K562 (cell line): ENCODE measurements around the gene GJA9. TPM values are rescaled to one million over a fixed set of nuclear protein-coding genes. Genes with fewer than 3 reads are reported as not detected.

Experiments used
- FOXJ2 ChIP-seq: fragments of 200-800 bp; sonication (Bioruptor generic); IDR thresholded peaks from 2 replicates; pipeline ENCODE4 v1.6.1; 2016; ENCODE audit warnings: missing genetic modification characterization, missing compliant biosample characterization
- GATA2 ChIP-seq: sonication (generic); formaldehyde crosslinking; IDR thresholded peaks from 2 replicates; pipeline ENCODE4 v1.4.0; 2020; ENCODE audit warnings: mild to moderate bottlenecking, missing genetic modification reagents
- HMG20A ChIP-seq: fragments of 450-650 bp; formaldehyde crosslinking; conservative IDR thresholded peaks from 2 replicates; pipeline ENCODE4 v1.4.0; 2020; ENCODE audit warnings: mild to moderate bottlenecking, mixed read lengths
- KDM1A ChIP-seq, 2 experiments: fragments of 450-650 bp; IDR thresholded peaks; 2 replicates each; pipeline ENCODE4 v1.6.1; 2016; ENCODE audit warnings: mild to moderate bottlenecking in 2 of 2
- LARP7 ChIP-seq: fragments of 450-650 bp; IDR thresholded peaks from 2 replicates; pipeline ENCODE4 v1.6.1; 2016
- MCM7 ChIP-seq, 2 experiments: fragments of 450-650 bp; IDR thresholded peaks; 2 replicates each; pipeline ENCODE4 v1.6.1; 2016 to 2018
- NFE2 ChIP-seq: IDR thresholded peaks from 2 replicates; pipeline ENCODE4 v1.6.1; 2014; ENCODE audit warnings: antibody characterized with exemption, low read depth
- SP2 ChIP-seq: IDR thresholded peaks from 2 replicates; pipeline ENCODE4 v1.6.1; 2011; ENCODE audit warnings: mild to moderate bottlenecking, low read depth, low read length, moderate library complexity; ENCODE audit not compliant: poor library complexity, severe bottlenecking; ENCODE audit errors: extremely low read depth
- SREBF2 ChIP-seq: sonication (generic); formaldehyde crosslinking; IDR thresholded peaks from 2 replicates; pipeline ENCODE4 v1.4.0; 2020; ENCODE audit warnings: mild to moderate bottlenecking, missing genetic modification reagents
- XRCC5 ChIP-seq: fragments of 200-400 bp; formaldehyde crosslinking; IDR thresholded peaks from 2 replicates; pipeline ENCODE4 v1.6.1; 2017; ENCODE audit warnings: low read depth, mild to moderate bottlenecking, low read length
- ZFX ChIP-seq: sonication (generic); formaldehyde crosslinking; IDR thresholded peaks from 2 replicates; pipeline ENCODE4 v1.8.0; 2022; ENCODE audit warnings: mild to moderate bottlenecking, missing genetic modification reagents, moderate library complexity
- ZNF431 ChIP-seq: sonication (generic); formaldehyde crosslinking; IDR thresholded peaks from 2 replicates; pipeline ENCODE4 v1.8.0; 2022; ENCODE audit warnings: mild to moderate bottlenecking, missing genetic modification reagents
- ZNF717 ChIP-seq: fragments of 250-450 bp; sonication (Bioruptor Pico); IDR thresholded peaks from 2 replicates; pipeline ENCODE4 v1.5.0; 2021
- ZNF778 ChIP-seq: fragments of 450-650 bp; formaldehyde crosslinking; IDR thresholded peaks from 2 replicates; pipeline ENCODE4 v1.4.0; 2020; ENCODE audit warnings: mild to moderate bottlenecking, moderate library complexity
- ZNF79 ChIP-seq: fragments of 250-450 bp; sonication (Bioruptor Pico); IDR thresholded peaks from 2 replicates; pipeline ENCODE4 v1.4.0; 2020; ENCODE audit warnings: low read depth, mild to moderate bottlenecking, moderate library complexity
- polyA plus RNA-seq, 8 experiments: library from polyadenylated mRNA; depleted of rRNA in 4 of 8; stranded (reverse) in 5 of 8; unstranded in 3 of 8; fragments of >200 nt; fragmentation: Nextera tagmentation in 2 of 8; fragmentation: Illumina TruSeq in 1 of 8; extraction: Ambion mirVana in 2 of 8; extraction: Trizol in 1 of 8; gene quantifications; 2 replicates each; pipeline versions ENCODE4 v1.2.1 to v1.2.3, GENCODE V29; 2011 to 2014; ENCODE audit warnings: inconsistent platforms in 1 of 8, missing spikeins in 1 of 8
- total RNA-seq, 7 experiments: library from RNA; depleted of rRNA in 6 of 7; stranded (reverse); fragments of >200 nt in 6 of 7; fragmentation: Illumina TruSeq in 2 of 7; extraction: Trizol in 2 of 7; gene quantifications; 2 replicates each; pipeline versions ENCODE4 v1.2.1 to v1.2.3, GENCODE V29; 2011 to 2021; ENCODE audit warnings: low replicate concordance in 1 of 7
- TF ChIP-seq, protein P1 (sequence below): fragments of 200-800 bp; sonication (Bioruptor generic); IDR thresholded peaks from 2 replicates; pipeline ENCODE4 v1.6.1; 2016; ENCODE audit warnings: missing genetic modification characterization, missing compliant biosample characterization
- TF ChIP-seq, protein P2 (sequence below): conservative IDR thresholded peaks from 2 replicates; pipeline ENCODE4 v1.6.1; 2011; ENCODE audit warnings: low read depth, mild to moderate bottlenecking, low read length; ENCODE audit not compliant: control insufficient read depth
- TF ChIP-seq, protein P3 (sequence below): fragments of 450-650 bp; IDR thresholded peaks from 2 replicates; pipeline ENCODE4 v1.7.1; 2018; ENCODE audit warnings: mild to moderate bottlenecking, low read depth; ENCODE audit not compliant: partially characterized antibody
- TF ChIP-seq, protein P4 (sequence below): sonication (generic); formaldehyde crosslinking; IDR thresholded peaks from 2 replicates; pipeline ENCODE4 v1.8.1; 2023; ENCODE audit warnings: mild to moderate bottlenecking, missing genetic modification reagents

Gene GJA9
- total and polyA plus RNA-seq, 9 of the 15 experiments (the other 6 are each of a cell fraction or from before 2014, with no cell fraction given), result not detected

DNA sequence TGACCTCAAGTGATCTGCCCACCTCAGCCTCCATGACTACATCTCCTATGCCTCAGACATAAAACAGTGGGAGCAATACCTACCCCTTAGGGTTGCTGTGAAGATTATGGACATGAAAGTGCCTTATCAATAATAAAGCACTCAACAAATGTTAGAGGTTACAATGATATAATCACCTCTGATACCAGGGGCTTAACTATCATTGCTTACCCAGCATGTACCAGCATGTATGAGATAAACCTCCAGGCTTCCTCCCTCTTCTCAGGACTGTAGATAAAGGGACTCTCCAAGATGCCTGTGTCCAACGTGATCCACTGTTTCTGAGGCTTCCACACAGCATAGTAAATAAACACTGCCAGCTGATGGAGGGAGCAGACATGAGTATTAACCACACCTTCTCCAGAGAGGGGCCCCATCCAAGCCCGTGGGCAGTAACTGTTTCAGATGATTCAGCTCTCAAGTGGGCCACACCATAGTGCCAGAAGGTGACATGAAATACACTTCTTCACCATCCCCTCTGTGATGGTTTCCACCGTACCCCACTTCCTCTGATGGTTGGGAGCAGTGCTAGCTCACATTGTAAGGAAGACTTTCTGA is 34.1 kb upstream of the GJA9 start (continued):
- TF ChIP-seq, protein P1, sequence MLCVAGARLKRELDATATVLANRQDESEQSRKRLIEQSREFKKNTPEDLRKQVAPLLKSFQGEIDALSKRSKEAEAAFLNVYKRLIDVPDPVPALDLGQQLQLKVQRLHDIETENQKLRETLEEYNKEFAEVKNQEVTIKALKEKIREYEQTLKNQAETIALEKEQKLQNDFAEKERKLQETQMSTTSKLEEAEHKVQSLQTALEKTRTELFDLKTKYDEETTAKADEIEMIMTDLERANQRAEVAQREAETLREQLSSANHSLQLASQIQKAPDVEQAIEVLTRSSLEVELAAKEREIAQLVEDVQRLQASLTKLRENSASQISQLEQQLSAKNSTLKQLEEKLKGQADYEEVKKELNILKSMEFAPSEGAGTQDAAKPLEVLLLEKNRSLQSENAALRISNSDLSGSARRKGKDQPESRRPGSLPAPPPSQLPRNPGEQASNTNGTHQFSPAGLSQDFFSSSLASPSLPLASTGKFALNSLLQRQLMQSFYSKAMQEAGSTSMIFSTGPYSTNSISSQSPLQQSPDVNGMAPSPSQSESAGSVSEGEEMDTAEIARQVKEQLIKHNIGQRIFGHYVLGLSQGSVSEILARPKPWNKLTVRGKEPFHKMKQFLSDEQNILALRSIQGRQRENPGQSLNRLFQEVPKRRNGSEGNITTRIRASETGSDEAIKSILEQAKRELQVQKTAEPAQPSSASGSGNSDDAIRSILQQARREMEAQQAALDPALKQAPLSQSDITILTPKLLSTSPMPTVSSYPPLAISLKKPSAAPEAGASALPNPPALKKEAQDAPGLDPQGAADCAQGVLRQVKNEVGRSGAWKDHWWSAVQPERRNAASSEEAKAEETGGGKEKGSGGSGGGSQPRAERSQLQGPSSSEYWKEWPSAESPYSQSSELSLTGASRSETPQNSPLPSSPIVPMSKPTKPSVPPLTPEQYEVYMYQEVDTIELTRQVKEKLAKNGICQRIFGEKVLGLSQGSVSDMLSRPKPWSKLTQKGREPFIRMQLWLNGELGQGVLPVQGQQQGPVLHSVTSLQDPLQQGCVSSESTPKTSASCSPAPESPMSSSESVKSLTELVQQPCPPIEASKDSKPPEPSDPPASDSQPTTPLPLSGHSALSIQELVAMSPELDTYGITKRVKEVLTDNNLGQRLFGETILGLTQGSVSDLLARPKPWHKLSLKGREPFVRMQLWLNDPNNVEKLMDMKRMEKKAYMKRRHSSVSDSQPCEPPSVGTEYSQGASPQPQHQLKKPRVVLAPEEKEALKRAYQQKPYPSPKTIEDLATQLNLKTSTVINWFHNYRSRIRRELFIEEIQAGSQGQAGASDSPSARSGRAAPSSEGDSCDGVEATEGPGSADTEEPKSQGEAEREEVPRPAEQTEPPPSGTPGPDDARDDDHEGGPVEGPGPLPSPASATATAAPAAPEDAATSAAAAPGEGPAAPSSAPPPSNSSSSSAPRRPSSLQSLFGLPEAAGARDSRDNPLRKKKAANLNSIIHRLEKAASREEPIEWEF (CRISPR knock-in tag), result peak; percentile 85
- TF ChIP-seq SP2 (no peak), NFE2 (peak; percentile 29), ZNF431 (no peak), FOXJ2 (tag) (peak; percentile 96), GATA2 (peak; percentile 83), MCM7 (IDR thresholded peaks at IDR 0.05) (no peak), ZNF717 (CRISPR knock-in tag) (no peak), LARP7 (no peak), ZFX (0 out of 2 replicates have a peak, but pooled peaks have one; percentile 38), XRCC5 (no peak), HMG20A (CRISPR knock-in tag) (no peak), ZNF778 (CRISPR knock-in tag) (no peak), ZNF79 (CRISPR knock-in tag) (no peak), SREBF2 (no peak), KDM1A (IDR thresholded peaks at IDR 0.05) (peak; percentile 93 to 95)
- TF ChIP-seq, protein P2, sequence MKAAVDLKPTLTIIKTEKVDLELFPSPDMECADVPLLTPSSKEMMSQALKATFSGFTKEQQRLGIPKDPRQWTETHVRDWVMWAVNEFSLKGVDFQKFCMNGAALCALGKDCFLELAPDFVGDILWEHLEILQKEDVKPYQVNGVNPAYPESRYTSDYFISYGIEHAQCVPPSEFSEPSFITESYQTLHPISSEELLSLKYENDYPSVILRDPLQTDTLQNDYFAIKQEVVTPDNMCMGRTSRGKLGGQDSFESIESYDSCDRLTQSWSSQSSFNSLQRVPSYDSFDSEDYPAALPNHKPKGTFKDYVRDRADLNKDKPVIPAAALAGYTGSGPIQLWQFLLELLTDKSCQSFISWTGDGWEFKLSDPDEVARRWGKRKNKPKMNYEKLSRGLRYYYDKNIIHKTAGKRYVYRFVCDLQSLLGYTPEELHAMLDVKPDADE, result no peak
- TF ChIP-seq, protein P3, sequence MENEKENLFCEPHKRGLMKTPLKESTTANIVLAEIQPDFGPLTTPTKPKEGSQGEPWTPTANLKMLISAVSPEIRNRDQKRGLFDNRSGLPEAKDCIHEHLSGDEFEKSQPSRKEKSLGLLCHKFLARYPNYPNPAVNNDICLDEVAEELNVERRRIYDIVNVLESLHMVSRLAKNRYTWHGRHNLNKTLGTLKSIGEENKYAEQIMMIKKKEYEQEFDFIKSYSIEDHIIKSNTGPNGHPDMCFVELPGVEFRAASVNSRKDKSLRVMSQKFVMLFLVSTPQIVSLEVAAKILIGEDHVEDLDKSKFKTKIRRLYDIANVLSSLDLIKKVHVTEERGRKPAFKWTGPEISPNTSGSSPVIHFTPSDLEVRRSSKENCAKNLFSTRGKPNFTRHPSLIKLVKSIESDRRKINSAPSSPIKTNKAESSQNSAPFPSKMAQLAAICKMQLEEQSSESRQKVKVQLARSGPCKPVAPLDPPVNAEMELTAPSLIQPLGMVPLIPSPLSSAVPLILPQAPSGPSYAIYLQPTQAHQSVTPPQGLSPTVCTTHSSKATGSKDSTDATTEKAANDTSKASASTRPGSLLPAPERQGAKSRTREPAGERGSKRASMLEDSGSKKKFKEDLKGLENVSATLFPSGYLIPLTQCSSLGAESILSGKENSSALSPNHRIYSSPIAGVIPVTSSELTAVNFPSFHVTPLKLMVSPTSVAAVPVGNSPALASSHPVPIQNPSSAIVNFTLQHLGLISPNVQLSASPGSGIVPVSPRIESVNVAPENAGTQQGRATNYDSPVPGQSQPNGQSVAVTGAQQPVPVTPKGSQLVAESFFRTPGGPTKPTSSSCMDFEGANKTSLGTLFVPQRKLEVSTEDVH, result no peak
- TF ChIP-seq, protein P4, sequence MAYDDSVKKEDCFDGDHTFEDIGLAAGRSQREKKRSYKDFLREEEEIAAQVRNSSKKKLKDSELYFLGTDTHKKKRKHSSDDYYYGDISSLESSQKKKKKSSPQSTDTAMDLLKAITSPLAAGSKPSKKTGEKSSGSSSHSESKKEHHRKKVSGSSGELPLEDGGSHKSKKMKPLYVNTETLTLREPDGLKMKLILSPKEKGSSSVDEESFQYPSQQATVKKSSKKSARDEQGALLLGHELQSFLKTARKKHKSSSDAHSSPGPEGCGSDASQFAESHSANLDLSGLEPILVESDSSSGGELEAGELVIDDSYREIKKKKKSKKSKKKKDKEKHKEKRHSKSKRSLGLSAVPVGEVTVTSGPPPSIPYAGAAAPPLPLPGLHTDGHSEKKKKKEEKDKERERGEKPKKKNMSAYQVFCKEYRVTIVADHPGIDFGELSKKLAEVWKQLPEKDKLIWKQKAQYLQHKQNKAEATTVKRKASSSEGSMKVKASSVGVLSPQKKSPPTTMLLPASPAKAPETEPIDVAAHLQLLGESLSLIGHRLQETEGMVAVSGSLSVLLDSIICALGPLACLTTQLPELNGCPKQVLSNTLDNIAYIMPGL (CRISPR knock-in tag), result no peak
